ENCODE results near the gene KLHL3. TPM values are rescaled to one million over a fixed set of nuclear protein-coding genes. Genes with fewer than 3 reads are reported as not detected.

KLHL3 gene
- total and polyA plus RNA-seq, 8 donors: 1.8 to 6.6 (median 3.1) TPM

DNA sequence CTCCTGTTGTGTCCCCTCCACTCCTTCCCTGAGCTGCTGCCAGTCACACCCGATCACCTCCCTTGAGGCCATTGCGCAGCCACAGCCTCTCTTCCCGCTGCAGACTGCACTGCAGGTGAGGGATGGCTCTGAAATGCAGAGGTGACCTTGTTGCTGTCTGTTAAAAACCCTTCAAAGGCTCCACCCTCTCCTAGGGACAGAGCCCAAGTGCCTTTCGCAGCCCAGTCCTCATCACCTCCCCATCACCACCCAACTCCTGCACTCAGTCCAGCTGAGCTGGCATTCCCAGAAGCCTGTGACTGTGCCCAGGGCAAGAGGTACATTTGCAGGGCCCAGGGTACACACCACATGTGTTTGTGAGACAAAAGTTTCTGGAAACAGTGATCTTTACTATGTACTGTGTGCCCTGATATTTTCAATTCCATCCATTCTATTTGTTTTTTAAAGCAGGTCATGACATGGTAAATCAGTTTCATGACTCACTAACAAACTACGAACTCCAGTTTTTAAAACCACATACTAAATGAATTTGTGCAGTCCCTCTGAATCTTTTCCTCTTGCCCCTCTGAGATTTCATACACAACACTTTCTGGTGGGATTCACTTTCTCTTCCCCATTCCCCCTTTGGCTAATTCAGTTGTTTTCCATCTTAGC lies 163.7 kb downstream of the KLHL3 start:
- FAIRE-seq: no peak
- no peak overlapping the region for H3K4me3 ChIP-seq
- 84 to 85% methylated on average over 5 of the region's 5 CpGs for WGBS, 2 donors
- intact Hi-C loops (cut with DNase I): no loop called here
- no peak for TF ChIP-seq CTCF (IDR thresholded peaks at IDR 0.05)
- H3K4me1 ChIP-seq: no peaks in the 10 kb centered on the region
- DNase-seq: no peak
- no peak for ATAC-seq
- H3K36me3 ChIP-seq: no peaks in the 10 kb centered on the region
- no peaks in the 10 kb centered on the region for H3K9me3 ChIP-seq
- H3K27me3 ChIP-seq: no peaks in the 10 kb centered on the region
- H3K27ac ChIP-seq: no peak overlapping the region

- intact Hi-C loops (cut with DNase I): no loop called here
- no peak overlapping the region for H3K27ac ChIP-seq
- H3K4me1 ChIP-seq: no peaks in the 10 kb centered on the region
- ATAC-seq (no peak), FAIRE-seq (no peak), DNase-seq (no peak)
- no peak overlapping the region for H3K4me3 ChIP-seq
- WGBS, 2 donors: 79% methylated on average over 6 of the region's 6 CpGs
- TF ChIP-seq CTCF (IDR thresholded peaks at IDR 0.05): no peak
- no peaks in the 10 kb centered on the region for H3K36me3 ChIP-seq
- no peaks in the 10 kb centered on the region for H3K9me3 ChIP-seq
- no peaks in the 10 kb centered on the region for H3K27me3 ChIP-seq
Observed at GRCh38 chr5:137570070-137570469, 165.8 kb downstream of the KLHL3 start.

Small RNAs within 50 kb of the gene (microRNA-seq; reads per million reads assigned to microRNA genes)
- 134 to 406 reads per million in 2 donors for gene MIR874

Other genes starting within 250 kb of the KLHL3 start
- gene SPOCK1, start 236.8 kb downstream of the KLHL3 start, total RNA-seq: 10 to 100 TPM in 2 of 6 donors, 1 to 10 TPM in 4; 1.7 to 16.5 (median 7.2) TPM
- gene SPOCK1, start 236.8 kb downstream of the KLHL3 start, polyA plus RNA-seq: 1 to 10 TPM; 1.8 to 2.5 TPM
- 10 to 100 TPM in 4 of 6 donors, 1 to 10 TPM in 2; 8.0 to 14.1 (median 12.2) TPM for gene HNRNPA0, start 18.3 kb upstream of the KLHL3 start, total RNA-seq
- 10 to 100 TPM in 1 of 2 donors, 1 to 10 TPM in 1; 9.7 to 13.8 TPM for gene HNRNPA0, start 18.3 kb upstream of the KLHL3 start, polyA plus RNA-seq
- gene MYOT, start 131.8 kb upstream of the KLHL3 start, total RNA-seq: under 1 TPM in 4 of 6 donors, not detected in 2; 0.19 to 0.56 (median 0.40) TPM
- 1 to 10 TPM in 1 of 2 donors, under 1 TPM in 1; 0.34 to 1.2 TPM for gene MYOT, start 131.8 kb upstream of the KLHL3 start, polyA plus RNA-seq
- gene PKD2L2, start 153.4 kb upstream of the KLHL3 start, total RNA-seq: under 1 TPM in 1 of 6 donors, not detected in 5; 0.23 TPM
- gene PKD2L2, start 153.4 kb upstream of the KLHL3 start, polyA plus RNA-seq: under 1 TPM in 1 of 2 donors, not detected in 1; 0.05 TPM